ENCODE measurements around the gene HMGN4.

DNA sequence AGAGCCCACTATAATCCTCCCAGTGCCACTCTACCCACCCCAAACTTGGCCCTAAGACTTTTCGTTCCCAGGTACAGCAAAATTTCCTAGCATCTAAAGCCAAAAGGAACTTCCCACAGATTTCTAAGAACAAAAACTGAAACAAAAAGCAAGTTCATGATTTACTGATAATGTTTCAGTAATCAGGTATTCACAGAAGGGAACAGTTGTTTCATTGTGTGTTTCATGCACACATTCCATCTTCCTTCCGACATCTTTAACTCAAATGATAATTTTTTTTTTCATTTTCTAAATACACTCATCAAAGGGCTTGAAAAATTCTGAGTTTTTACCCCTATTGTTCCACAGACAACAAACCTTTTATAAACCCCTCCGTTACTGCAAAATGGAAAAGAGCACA, 44.0 kb upstream of the HMGN4 start:
- TF ChIP-seq, protein P1, sequence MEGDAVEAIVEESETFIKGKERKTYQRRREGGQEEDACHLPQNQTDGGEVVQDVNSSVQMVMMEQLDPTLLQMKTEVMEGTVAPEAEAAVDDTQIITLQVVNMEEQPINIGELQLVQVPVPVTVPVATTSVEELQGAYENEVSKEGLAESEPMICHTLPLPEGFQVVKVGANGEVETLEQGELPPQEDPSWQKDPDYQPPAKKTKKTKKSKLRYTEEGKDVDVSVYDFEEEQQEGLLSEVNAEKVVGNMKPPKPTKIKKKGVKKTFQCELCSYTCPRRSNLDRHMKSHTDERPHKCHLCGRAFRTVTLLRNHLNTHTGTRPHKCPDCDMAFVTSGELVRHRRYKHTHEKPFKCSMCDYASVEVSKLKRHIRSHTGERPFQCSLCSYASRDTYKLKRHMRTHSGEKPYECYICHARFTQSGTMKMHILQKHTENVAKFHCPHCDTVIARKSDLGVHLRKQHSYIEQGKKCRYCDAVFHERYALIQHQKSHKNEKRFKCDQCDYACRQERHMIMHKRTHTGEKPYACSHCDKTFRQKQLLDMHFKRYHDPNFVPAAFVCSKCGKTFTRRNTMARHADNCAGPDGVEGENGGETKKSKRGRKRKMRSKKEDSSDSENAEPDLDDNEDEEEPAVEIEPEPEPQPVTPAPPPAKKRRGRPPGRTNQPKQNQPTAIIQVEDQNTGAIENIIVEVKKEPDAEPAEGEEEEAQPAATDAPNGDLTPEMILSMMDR (IDR thresholded peaks at IDR 0.05; ENCODE audit: extremely low read depth in 1 of 2, insufficient read depth in 1 of 2, low read depth in 1 of 2, low read length in 2 of 2), result no peak
- no peak for TF ChIP-seq MAX (IDR thresholded peaks at IDR 0.05; ENCODE audit: insufficient read depth, insufficient read length)
- no peak for TF ChIP-seq JUN (IDR thresholded peaks at IDR 0.05; ENCODE audit: borderline replicate concordance, insufficient read depth, insufficient read length, low read depth)
- TF ChIP-seq MYC (IDR thresholded peaks at IDR 0.05; ENCODE audit: low read depth, low read length), result no peak
- TF ChIP-seq POLR2A (IDR thresholded peaks at IDR 0.05; ENCODE audit: low read depth, low read length), result no peak
- TF ChIP-seq EZH2 (IDR thresholded peaks at IDR 0.05; ENCODE audit: borderline replicate concordance, low read depth, low read length, severe bottlenecking), result no peak
- no peak for TF ChIP-seq POLR2AphosphoS5 (IDR thresholded peaks at IDR 0.05; ENCODE audit: insufficient read depth, low read depth, low read length)
- no peak for TF ChIP-seq GATA2 (IDR thresholded peaks at IDR 0.05; ENCODE audit: insufficient read depth, insufficient read length, low read depth, low read length)
- no peak for TF ChIP-seq FOS (IDR thresholded peaks at IDR 0.05; ENCODE audit: borderline replicate concordance, insufficient read depth, low read length)
